Lung (tissue), 12 donors: Measurements from ENCODE around the gene OSBPL6. TPM values are rescaled to one million over a fixed set of nuclear protein-coding genes. Genes with fewer than 3 reads are reported as not detected.
A peak's percentile ranks its signal among the peaks of the same experiment; 100 is the strongest.
"Not testable (repeated sequence)": the region's sequence is repeated elsewhere in the genome, so short reads cannot be mapped to it uniquely, and the experiment has no call there.

Experiments
- ATAC-seq: fragments of 200-7000 bp; cut with Tn5 transposase; one replicate; pipeline ENCODE4 v1.9.1; 2020; ENCODE audit warnings: moderate number of reproducible peaks; ENCODE audit not compliant: insufficient read depth, low FRiP score
- DNase-seq, 3 donors: peaks; one replicate each; pipeline ENCODE4 v3.0.0-alpha.2; 2013 to 2017
- H3K27ac ChIP-seq, 2 donors: one replicate each; pipeline ENCODE4 v1.5.1; 2013; ENCODE audit warnings: mild to moderate bottlenecking in 2 of 2, moderate library complexity in 2 of 2, control low read depth in 1 of 2, inconsistent platforms in 1 of 2, low read depth in 1 of 2, low read length in 1 of 2
- H3K27me3 ChIP-seq, 3 donors: one replicate each; pipeline ENCODE4 v1.5.1; 2013; ENCODE audit warnings: low read length in 2 of 3; ENCODE audit not compliant: control insufficient read depth in 3 of 3, insufficient read depth in 3 of 3
- H3K36me3 ChIP-seq, 4 donors: one replicate each; pipeline ENCODE4 v1.5.1; 2013; ENCODE audit warnings: low read length in 4 of 4, mild to moderate bottlenecking in 1 of 4, moderate library complexity in 1 of 4; ENCODE audit not compliant: control insufficient read depth in 4 of 4, insufficient read depth in 4 of 4
- H3K4me1 ChIP-seq, 5 donors: one replicate each; pipeline ENCODE4 v1.5.1; 2013; ENCODE audit warnings: low read length in 5 of 5, mild to moderate bottlenecking in 2 of 5, moderate library complexity in 1 of 5; ENCODE audit not compliant: control insufficient read depth in 5 of 5, insufficient read depth in 5 of 5
- H3K4me3 ChIP-seq: one replicate; pipeline ENCODE4 v1.5.1; 2013; ENCODE audit warnings: mild to moderate bottlenecking, control low read depth, moderate library complexity
- H3K9ac ChIP-seq, 2 donors: one replicate each; pipeline ENCODE4 v1.5.1; 2013; ENCODE audit warnings: low read length in 2 of 2, control low read depth in 1 of 2; ENCODE audit not compliant: insufficient read depth in 1 of 2
- H3K9me3 ChIP-seq, 4 donors: one replicate each; pipeline ENCODE4 v1.5.1; 2013; ENCODE audit warnings: low read length in 3 of 4, mild to moderate bottlenecking in 1 of 4, moderate library complexity in 1 of 4; ENCODE audit not compliant: control insufficient read depth in 4 of 4, insufficient read depth in 3 of 4
- CTCF ChIP-seq: IDR thresholded peaks from 2 replicates; pipeline ENCODE4 v1.5.1; 2012; ENCODE audit warnings: mild to moderate bottlenecking; ENCODE audit errors: control extremely low read depth, extremely low read depth
- WGBS, 2 donors: extraction: QIAGEN DNeasy Blood & Tissue Kit; methylation state at CpG; one replicate each; pipeline ENCODE4 v1.1.7; 2013; 5-methylcytosine and 5-hydroxymethylcytosine counted together
- polyA plus RNA-seq, 2 donors: library from polyadenylated mRNA; stranded (reverse); fragments of 200-250 nt; gene quantifications; one replicate each; pipeline ENCODE4 v1.2.1, GENCODE V29; 2013
- total RNA-seq, 2 donors: library from RNA; depleted of rRNA in 1 of 2; stranded (reverse); fragments of >200 nt in 1 of 2; gene quantifications; one replicate each; pipeline ENCODE4 v1.2.1, GENCODE V29; 2014 to 2021
- donor health status: control.
- donor health status: control.
- donor health status: Bipolar disorder and iron deficiency.
- donor health status: healthy.
- donor health status: DM: yes; HTN: yes; CAD: no.

Gene OSBPL6
- total and polyA plus RNA-seq, 4 donors, result 1.9 to 23.5 (median 7.8) TPM

DNA sequence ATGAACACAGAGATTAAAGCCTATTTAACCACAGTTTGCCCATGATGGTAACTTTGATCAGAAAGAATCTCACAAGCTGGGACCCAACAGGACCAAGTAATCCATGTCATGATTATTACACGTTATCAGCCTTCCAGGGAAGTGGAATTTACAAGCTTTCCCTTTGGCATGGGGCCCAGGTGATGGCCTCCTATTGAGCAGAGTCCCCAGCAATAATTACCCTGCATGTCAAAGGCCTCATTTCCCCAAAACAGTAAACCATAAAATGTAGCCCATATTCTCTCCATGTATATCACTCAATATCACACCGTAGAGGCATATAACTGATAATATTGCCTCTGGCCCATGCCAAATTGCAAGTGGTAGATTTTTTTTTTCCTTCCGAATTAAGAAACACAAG, 217.7 kb downstream of the OSBPL6 start:
- no peak overlapping the region for H3K4me3 ChIP-seq
- H3K36me3 ChIP-seq, result peaks cover 0 to 5% (median 0%) of the 10 kb centered on the region in 4 donors
- no peak for TF ChIP-seq CTCF
- H3K27me3 ChIP-seq, result no peaks in the 10 kb centered on the region
- no peaks in the 10 kb centered on the region for H3K9me3 ChIP-seq
- DNase-seq (peak in 2 of 3 donors; percentile 33 to 49), ATAC-seq (no peak)
- 81 to 86% methylated on average over 3 of the region's 3 CpGs for WGBS, 2 donors
- peaks cover 0 to 12% (median 0%) of the 10 kb centered on the region in 5 donors for H3K4me1 ChIP-seq
- no peak overlapping the region for H3K9ac ChIP-seq
- H3K27ac ChIP-seq, result no peak overlapping the region

DNA sequence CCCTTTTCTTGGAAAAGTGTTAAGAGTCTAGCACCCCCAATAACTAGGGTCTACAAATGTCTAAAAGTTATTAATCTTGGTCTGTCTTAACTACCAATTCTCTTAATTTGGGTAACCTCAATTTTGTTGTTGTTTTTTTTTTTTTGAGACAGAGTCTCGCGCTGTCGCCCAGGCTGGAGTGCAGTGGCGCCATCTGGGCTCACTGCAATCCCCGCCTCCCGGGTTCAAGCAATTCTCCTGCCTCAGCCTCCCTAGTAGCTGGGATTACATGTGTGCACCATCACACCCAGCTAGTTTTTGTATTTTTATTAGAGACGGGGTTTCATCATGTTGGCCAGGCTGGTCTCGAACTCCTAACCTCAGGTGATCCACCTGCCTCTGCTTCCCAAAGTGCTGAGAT, 218.1 kb downstream of the OSBPL6 start:
- H3K9ac ChIP-seq, H3K36me3 ChIP-seq, H3K27ac ChIP-seq, H3K27me3 ChIP-seq, ATAC-seq, H3K4me3 ChIP-seq, H3K9me3 ChIP-seq, DNase-seq: not testable (repeated sequence)
- peaks cover 0 to 12% (median 0%) of the 10 kb centered on the region in 5 donors for H3K4me1 ChIP-seq
- 95 to 99% methylated on average over 8 of the region's 8 CpGs for WGBS, 2 donors

DNA sequence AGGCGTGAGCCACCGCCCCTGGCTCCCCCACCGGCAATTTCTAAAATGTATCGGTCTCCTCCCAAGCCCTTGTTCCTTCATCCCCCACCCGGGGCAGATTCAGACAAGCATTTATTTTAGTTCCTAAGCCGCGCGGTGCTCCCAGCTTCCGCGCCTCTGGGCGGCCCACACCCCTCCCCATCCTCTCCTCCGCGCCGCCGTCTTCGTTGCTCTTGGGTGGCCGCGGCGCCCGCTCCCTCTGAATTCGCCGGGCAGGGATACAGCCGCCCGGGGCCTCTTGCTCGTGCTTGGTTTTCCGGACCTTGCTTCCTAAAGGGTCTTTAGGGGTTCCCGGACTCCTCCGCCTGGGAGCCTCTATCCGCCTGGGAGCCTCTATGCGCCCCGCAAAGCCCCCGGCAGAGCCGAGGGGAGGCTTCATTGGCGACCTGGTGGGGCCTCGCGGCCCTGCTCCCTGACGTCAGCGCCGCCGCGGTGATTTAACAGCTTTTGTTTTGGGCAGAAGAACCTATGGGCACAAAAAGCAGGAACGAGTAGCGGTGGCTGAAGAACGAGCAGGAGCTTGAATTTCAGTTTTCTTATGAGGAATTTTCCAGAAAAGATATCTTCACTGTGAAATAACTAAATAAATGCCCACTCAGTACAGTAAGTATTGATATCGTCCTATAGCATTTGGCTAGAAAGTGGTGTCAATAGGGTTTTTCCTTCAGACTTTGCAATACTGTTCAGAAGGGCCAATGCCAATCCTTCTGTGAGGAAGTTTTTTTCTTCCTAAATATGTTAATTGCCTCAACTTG, 219.4 kb downstream of the OSBPL6 start:
- Histone ChIP-seq H3K4me1 (peaks cover 0 to 12% (median 0%) of the 10 kb centered on the region in 5 donors), H3K36me3 (peaks cover 0 to 5% (median 0%) of the 10 kb centered on the region in 4 donors), H3K27ac (peak overlapping the region; percentile 73 to 93), H3K9me3 (no peaks in the 10 kb centered on the region), H3K27me3 (no peaks in the 10 kb centered on the region), H3K9ac (peak overlapping the region; percentile 83 to 93), H3K4me3 (peak overlapping the region; percentile 56)
- ATAC-seq, result peak; percentile 86
- peak; percentile 87 to 92 (median 89) for DNase-seq
- TF ChIP-seq CTCF, result no peak
- WGBS, 2 donors, result 1% methylated on average over 45 of the region's 45 CpGs

DNA sequence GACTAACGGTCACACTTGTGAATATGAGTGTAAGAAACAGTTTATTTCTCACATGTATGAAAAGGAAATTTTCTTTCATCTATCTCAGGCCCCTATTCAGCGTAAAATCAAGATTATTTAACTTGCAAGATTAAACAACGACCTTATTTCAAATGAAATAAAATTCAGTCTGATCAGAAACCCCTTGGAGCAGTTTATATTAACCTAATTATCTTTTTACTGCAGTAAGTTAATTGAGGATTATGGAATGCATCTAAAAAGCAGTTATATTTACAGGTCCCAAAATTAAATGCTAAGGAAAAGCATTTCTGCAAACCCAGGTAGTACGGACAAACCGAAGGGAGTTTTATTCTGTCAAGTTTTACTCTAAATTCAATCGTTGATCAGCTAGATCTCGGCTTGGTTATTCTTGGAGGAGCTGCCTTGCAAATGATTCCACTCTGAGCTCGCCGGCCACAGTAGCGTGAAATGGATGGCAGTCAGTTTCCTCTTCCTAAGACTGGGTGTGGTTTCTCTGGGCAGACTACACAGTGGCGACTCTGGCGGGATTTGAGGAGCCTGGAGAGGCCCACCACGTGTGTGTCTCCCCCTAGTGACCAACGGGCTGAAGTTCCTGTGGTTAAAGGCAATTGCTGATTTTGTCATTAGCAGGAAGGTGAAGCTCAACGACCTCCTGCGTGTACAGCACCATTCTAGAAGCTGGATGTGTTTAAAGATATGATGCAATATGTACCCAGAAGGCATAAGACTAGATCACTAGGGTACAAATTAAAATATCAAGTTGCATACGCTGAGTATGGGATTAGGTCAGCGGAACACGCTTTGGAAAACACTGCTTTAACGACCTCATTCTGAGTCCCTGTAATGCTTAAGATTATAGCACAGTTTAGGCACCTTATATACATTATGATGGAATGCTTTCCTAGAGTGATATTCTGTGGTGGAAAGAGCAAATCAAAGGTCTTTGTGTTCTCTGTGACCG, 220.2 kb downstream of the OSBPL6 start:
- Histone ChIP-seq H3K36me3 (peaks cover 0 to 5% (median 0%) of the 10 kb centered on the region in 4 donors), H3K4me1 (peaks cover 0 to 12% (median 0%) of the 10 kb centered on the region in 5 donors), H3K9ac (peak overlapping the region; percentile 83 to 93), H3K9me3 (no peaks in the 10 kb centered on the region), H3K4me3 (peak overlapping the region; percentile 56), H3K27me3 (no peaks in the 10 kb centered on the region), H3K27ac (peak overlapping the region in 1 of 2 donors; percentile 83)
- ATAC-seq, result peak; percentile 94
- peak; percentile 93 to 97 (median 96) for DNase-seq
- TF ChIP-seq CTCF, result peak; percentile 86
- WGBS, 2 donors, result 13 to 14% methylated on average over 21 of the region's 21 CpGs
